ENCODE data around the gene TIMM44. TPM values are rescaled to one million over a fixed set of nuclear protein-coding genes. Genes with fewer than 3 reads are reported as not detected.
A peak's percentile ranks its signal among the peaks of the same experiment; 100 is the strongest.
"Not testable (repeated sequence)": the region's sequence is repeated elsewhere in the genome, so short reads cannot be mapped to it uniquely, and the experiment has no call there.

Gene TIMM44
- total and polyA plus RNA-seq, 7 donors: 33.0 to 80.1 (median 72.4) TPM

- intact Hi-C loops (cut with DNase I): loop anchor here (2.0 to 10.0 kb wide), 4 partner anchors 15 to 1185 kb away; partner anchors contain the start of genes ANGPTL4, GPR108, MBD3L1 and TRIP10
- TF ChIP-seq, protein P1, sequence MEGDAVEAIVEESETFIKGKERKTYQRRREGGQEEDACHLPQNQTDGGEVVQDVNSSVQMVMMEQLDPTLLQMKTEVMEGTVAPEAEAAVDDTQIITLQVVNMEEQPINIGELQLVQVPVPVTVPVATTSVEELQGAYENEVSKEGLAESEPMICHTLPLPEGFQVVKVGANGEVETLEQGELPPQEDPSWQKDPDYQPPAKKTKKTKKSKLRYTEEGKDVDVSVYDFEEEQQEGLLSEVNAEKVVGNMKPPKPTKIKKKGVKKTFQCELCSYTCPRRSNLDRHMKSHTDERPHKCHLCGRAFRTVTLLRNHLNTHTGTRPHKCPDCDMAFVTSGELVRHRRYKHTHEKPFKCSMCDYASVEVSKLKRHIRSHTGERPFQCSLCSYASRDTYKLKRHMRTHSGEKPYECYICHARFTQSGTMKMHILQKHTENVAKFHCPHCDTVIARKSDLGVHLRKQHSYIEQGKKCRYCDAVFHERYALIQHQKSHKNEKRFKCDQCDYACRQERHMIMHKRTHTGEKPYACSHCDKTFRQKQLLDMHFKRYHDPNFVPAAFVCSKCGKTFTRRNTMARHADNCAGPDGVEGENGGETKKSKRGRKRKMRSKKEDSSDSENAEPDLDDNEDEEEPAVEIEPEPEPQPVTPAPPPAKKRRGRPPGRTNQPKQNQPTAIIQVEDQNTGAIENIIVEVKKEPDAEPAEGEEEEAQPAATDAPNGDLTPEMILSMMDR (IDR thresholded peaks at IDR 0.05): no peak
- TF ChIP-seq POLR2AphosphoS5 (IDR thresholded peaks at IDR 0.05): peak; percentile 68 to 90 (median 87)
- peak; percentile 22 to 59 for TF ChIP-seq POLR2A (IDR thresholded peaks at IDR 0.05)
- TF ChIP-seq EP300 (IDR thresholded peaks at IDR 0.05): peak in 1 of 4 donors; percentile 64
- peak; percentile 98 for DNase-seq
- no peaks in the 10 kb centered on the region for H3K9me3 ChIP-seq
- H3K27ac ChIP-seq: peak within 1 kb of the TSS; percentile 93 to 98 (median 96)
- H3K27me3 ChIP-seq: peaks cover 38 to 47% (median 44%) of the 10 kb centered on the region in 3 donors
- peak within 1 kb of the TSS; percentile 70 to 87 (median 74) for H3K4me3 ChIP-seq
- 2 to 4% methylated on average over 62 of the region's 62 CpGs for whole genome bisulfite sequencing, 2 donors
- H3K36me3 ChIP-seq: peaks cover 11 to 16% (median 13%) of the 10 kb centered on the region in 4 donors
- peaks cover 0 to 83% (median 81%) of the 10 kb centered on the region in 4 donors for H3K4me1 ChIP-seq
These were observed 23.6 kb downstream of the TIMM44 start, which contains the start of gene SNAPC2 for GRCh38 chr19:7919610-7920518. TSS of gene SNAPC2 (plus strand) at chr19:7920338. CDS start at chr19:7920367, 29 bp downstream.

- H3K9me3 ChIP-seq: no peaks in the 10 kb centered on the region
- no peak for TF ChIP-seq EP300 (IDR thresholded peaks at IDR 0.05)
- TF ChIP-seq POLR2A (IDR thresholded peaks at IDR 0.05): no peak
- TF ChIP-seq, protein P1 (IDR thresholded peaks at IDR 0.05): no peak
- no peak for TF ChIP-seq POLR2AphosphoS5 (IDR thresholded peaks at IDR 0.05)
- 28 to 39% methylated on average over 42 of the region's 42 CpGs for WGBS, 2 donors
- peak overlapping the region in 3 of 4 donors; percentile 93 to 98 (median 97) for H3K27ac ChIP-seq
- peaks cover 38 to 52% (median 52%) of the 10 kb centered on the region in 3 donors for H3K27me3 ChIP-seq
- peaks cover 0 to 72% (median 71%) of the 10 kb centered on the region in 4 donors for H3K4me1 ChIP-seq
- DNase-seq: no peak
- peaks cover 11 to 16% (median 13%) of the 10 kb centered on the region in 4 donors for H3K36me3 ChIP-seq
- H3K4me3 ChIP-seq: no peak overlapping the region
- intact Hi-C loops (cut with DNase I): no loop called here
These were observed 24.6 kb downstream of the TIMM44 start for GRCh38 chr19:7918615-7919421.

DNA sequence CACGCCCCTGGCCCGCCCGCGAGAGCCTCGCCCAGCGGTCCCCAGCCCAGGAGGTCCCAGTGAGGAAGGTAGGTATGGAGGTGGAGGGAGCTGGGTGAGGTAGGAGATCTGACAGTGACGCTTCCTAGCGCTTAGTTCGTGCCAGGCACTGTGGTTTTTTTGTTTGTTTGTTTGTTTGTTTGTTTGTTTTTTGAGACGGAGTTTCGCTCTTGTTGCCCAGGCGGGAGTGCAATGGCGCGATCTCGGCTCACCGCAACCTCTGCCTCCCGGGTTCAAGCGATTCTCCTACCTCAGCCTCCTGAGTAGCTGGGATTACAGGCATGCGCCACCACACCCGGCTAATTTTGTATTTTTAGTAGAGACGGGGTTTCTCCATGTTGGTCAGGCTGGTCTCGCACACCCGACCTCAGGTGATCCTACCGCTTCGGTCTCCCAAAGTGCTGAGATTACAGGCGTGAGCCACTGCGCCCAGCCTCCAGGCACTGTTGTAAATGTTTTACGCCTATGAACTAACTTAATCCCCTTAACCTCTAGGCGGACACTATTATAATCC is 25.3 kb downstream of the TIMM44 start:
- Histone ChIP-seq H3K27me3 (peaks cover 38 to 52% (median 52%) of the 10 kb centered on the region in 3 donors), H3K4me3 (peak overlapping the region in 2 of 4 donors; percentile 38 to 42), H3K4me1 (peaks cover 0 to 66% (median 64%) of the 10 kb centered on the region in 4 donors), H3K36me3 (peaks cover 11 to 19% (median 13%) of the 10 kb centered on the region in 4 donors), H3K27ac (peak overlapping the region in 2 of 4 donors; percentile 27 to 81)
- TF ChIP-seq, protein P1 (IDR thresholded peaks at IDR 0.05): peak in 1 of 4 experiments; percentile 0
- DNase-seq; H3K9me3 ChIP-seq; intact Hi-C loops (cut with DNase I): not testable (repeated sequence)
- 9 to 21% methylated on average over 28 to 29 of the region's 29 CpGs for WGBS, 2 donors

Measured in sigmoid colon (tissue), 7 donors.